GM12892 (cell line): ENCODE data around the gene GIMD1.

Experiments
- POLR2A ChIP-seq: IDR thresholded peaks from 2 replicates; pipeline ENCODE4 v1.6.1; 2011; ENCODE audit warnings: low read depth, low read length, control low read depth
- POLR2AphosphoS5 ChIP-seq: IDR thresholded peaks from 2 replicates; pipeline ENCODE4 v1.6.1; 2011; ENCODE audit warnings: low read depth, low read length, control low read depth

- TF ChIP-seq POLR2A: no peak
- no peak for TF ChIP-seq POLR2AphosphoS5
Measured at GRCh38 chr4:106314960-106315359, 53.6 kb downstream of the GIMD1 start.
